HG03520 (cell line): ENCODE data around the gene ZBP1.

Source experiments
- ATAC-seq: cut with Tn5 transposase; IDR thresholded peaks from one replicate; pipeline ENCODE4 v1.9.1; 2021; ENCODE audit warnings: mild to moderate bottlenecking, moderate library complexity; ENCODE audit not compliant: unreplicated experiment

Gene ZBP1

GRCh38 chr20:57561356-57562279 lies 58.6 kb downstream of the ZBP1 start:
- no peak for ATAC-seq

- no peak for ATAC-seq
Observed at GRCh38 chr20:57560554-57561355, 59.5 kb downstream of the ZBP1 start, which contains the start of gene PCK1. Gene PCK1, plus strand, starts transcription at chr20:57561110. Its CDS starts 302 bp downstream, at chr20:57561412.

- ATAC-seq, result no peak
Observed at GRCh38 chr20:57559658-57560553, 60.3 kb downstream of the ZBP1 start.

GRCh38 chr20:57559289-57559634 lies 61.0 kb downstream of the ZBP1 start:
- no peak for ATAC-seq

- ATAC-seq, result no peak
Observed at GRCh38 chr20:57558614-57559288, 61.5 kb downstream of the ZBP1 start.

GRCh38 chr20:57557926-57558613 lies 62.2 kb downstream of the ZBP1 start:
- ATAC-seq, result no peak

GRCh38 chr20:57556980-57557274 lies 63.3 kb downstream of the ZBP1 start:
- no peak for ATAC-seq

GRCh38 chr20:57555457-57556184 lies 64.6 kb downstream of the ZBP1 start:
- ATAC-seq, result no peak
